HG03135 (cell line): ENCODE measurements around the gene GBP3.
"Not testable (repeated sequence)": the region's sequence is repeated elsewhere in the genome, so short reads cannot be mapped to it uniquely, and the experiment has no call there.

Source experiments
- ATAC-seq: cut with Tn5 transposase; IDR thresholded peaks from one replicate; pipeline ENCODE4 v1.9.1; 2021; ENCODE audit warnings: mild to moderate bottlenecking, moderate library complexity; ENCODE audit not compliant: unreplicated experiment

The GBP3 gene, protein sequence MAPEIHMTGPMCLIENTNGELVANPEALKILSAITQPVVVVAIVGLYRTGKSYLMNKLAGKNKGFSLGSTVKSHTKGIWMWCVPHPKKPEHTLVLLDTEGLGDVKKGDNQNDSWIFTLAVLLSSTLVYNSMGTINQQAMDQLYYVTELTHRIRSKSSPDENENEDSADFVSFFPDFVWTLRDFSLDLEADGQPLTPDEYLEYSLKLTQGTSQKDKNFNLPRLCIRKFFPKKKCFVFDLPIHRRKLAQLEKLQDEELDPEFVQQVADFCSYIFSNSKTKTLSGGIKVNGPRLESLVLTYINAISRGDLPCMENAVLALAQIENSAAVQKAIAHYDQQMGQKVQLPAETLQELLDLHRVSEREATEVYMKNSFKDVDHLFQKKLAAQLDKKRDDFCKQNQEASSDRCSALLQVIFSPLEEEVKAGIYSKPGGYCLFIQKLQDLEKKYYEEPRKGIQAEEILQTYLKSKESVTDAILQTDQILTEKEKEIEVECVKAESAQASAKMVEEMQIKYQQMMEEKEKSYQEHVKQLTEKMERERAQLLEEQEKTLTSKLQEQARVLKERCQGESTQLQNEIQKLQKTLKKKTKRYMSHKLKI

DNA sequence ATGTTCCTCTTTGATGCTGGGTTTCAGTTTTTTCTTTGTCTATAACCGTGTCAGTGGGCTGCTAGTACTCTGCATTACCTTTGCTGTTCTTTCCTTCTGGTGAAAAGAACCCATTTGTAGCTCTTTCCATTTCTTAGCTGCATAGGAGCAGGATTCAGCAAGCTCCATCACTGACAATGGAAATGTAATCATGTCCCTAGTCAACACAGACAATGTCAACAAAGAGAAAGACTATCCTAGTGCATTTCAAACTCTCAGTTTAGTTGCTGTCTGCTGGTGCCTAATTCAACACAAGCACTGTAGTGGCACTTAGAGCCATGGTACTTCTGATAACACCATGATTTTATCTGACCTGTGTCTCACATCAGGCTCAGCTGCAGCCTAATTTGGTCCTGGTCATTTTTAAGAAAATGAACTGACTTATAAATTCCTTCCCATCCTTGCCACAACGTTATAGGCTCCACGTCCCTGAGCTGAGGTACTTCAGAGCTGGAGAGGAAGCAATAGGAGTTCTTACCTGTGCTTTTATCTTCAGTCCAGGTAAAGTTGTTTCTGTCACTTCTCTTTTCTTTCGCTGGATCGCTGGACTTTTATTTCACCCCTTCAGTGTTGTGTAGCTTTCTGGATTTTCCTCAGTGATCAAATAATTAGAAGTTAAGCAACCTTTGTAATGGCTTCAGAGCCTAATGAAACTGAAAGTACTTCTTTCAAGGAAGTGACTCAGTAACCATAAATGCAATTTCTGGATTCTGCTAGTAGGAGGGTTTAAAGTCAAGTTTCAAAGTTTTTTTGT is at the start of gene GBP3:
Gene GBP3, minus strand, starts transcription at position 700 of the 793 bp plus-strand sequence. CDS start 2,145 bp downstream, outside the sequence.
- ATAC-seq, result peak; percentile 78

DNA sequence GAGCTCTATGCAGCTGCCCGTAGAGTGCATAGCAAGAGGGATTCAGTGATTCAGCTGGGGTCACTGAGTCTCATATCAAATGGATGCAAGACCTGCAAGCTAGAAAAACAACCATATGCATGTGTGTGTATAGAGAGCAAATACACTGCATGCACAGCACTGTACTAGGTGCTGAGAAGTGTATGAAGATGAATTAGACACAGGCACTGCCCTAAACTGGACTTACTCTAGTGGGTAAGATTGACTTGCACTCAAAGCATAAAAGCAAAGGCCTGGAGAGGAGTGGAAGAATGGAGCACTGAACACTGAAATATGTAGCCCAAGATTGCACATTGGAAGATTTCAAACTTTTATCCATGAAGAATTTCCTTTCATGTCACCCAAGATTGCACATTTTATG is 47.8 kb upstream of the GBP3 start:
- ATAC-seq, result no peak

DNA sequence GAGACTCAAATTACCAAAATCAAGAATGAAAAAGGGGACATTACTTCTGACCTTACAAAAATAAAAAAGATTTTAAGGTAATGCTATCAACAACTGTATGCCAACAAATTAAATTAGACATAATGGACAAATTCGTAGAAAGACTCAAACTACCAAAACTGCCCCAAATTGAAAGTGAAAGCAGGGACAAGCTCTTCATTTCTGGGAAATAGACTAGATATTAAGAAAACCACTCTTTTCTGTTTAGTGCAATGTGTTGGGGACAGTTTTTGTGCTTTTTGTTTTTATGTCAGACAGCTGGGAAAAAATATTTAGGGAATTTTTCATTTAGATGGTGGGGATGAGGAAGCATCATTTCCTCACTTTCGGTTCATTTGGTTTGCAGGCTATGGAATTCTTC is 47.3 kb upstream of the GBP3 start:
- ATAC-seq, result no peak

DNA sequence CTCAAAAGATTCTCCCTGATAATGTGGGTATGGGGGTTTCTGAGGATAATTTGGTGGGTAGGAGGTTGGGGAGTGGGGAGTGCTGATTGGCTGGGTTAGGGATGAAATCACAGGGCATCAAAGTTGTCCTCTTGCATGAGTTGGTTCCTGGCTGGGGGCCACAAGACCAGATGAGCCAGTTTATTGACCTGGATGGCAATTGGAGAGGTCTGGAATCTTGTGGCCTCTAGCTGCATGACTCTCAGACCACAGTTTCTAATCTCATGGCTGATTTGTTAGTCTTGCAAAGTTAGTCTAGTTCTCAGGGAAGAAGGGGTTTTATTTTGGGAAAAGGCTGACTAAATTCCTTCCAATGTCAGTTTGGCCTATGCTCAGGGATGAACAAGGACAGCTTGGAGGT is 45.6 kb upstream of the GBP3 start:
- ATAC-seq, result no peak

DNA sequence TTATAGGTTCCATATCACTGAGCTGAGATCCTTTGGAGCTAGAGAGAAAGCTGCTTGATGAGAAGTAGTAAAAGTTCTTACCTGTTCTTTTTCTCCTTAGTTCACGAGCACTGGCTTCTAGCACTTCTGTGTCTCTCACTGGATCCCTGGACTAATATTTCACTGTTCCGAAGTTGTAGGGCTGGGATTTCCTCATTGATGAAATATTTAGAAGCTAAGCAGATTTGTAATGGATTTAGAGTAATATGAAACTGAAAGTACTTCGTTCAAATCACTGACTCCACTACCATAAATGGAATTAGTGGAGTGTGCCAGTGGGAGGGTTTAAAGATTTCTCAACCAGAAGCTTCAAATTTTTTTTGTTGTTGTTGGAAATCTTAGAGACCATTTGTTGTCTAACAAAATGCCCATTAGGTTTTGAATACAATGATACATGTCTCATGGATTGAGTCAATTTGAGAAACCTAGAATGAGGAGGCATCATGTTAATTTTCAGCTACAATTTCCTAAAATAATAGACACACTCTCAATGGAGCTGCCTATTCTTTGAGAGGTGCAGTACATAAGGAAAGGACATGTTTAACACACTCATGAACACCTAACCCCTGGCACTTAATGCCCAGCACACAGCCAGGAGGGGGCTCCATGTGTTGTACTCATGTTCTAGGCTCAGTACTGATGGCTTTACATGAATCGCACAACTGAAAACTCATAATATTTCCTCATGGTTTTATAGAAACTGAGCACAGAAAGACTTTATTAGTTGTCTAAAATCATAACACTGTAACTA is 42.6 kb upstream of the GBP3 start, which contains the start of gene GBP1:
Gene GBP1, minus strand, starts transcription at position 130 of the 790 bp plus-strand sequence. CDS start 1,974 bp downstream, outside the sequence.
- peak; percentile 45 for ATAC-seq

DNA sequence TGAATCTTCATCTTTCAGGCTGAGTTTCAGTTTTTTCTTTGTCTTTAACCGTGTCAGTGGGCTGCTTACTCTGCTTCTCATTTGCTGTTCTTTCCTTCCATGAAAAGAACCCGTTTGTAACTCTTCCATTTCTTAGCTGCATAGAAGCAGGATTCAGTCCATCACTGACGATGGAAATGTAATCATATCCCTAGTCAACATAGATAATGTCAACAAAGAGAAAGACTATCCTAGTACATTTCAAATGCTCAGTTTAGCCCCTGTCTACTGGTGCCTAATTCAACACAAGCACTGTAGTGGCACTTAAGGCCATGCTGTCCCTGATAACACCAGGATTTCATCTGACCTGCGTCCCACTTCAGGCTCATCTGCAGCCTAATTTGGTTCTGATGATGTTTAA is 42.0 kb upstream of the GBP3 start:
- peak; percentile 50 for ATAC-seq

DNA sequence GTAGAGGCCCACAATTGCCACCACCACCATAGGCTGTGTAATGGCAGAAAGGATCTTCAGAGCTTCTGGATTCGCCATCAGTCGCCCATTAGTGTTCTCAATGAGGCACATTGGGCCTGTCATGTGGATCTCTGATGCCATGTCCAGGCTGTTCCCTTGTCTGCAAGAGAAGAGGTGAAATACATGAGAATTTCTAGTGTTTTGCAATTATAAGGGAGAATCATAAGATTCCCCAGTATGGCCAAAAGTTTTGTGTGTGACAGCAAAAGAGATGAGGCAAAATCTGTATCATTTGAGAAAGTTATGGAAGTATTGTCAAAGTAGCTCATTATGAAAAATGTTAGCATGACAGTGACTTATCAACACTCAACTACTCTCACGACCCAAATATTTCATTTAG is 40.4 kb upstream of the GBP3 start:
- no peak for ATAC-seq

DNA sequence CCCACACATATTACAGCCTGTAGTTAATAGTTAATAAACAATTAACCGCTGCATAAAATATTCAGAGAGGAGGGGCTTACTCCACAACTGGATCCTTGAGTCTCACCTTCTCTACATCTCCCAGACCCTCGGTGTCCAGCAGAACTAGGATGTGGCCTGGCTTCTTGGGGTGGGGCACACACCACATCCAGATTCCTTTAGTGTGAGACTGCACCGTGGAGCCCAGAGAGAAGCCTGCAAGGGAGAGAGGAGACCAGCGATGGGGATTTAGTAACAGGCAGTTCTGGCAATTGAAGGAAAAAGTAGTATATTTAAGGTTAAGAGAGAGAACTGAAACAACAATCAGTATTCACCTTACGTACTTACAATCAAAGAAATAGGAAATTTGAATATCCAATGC is 37.4 kb upstream of the GBP3 start:
- no peak for ATAC-seq

DNA sequence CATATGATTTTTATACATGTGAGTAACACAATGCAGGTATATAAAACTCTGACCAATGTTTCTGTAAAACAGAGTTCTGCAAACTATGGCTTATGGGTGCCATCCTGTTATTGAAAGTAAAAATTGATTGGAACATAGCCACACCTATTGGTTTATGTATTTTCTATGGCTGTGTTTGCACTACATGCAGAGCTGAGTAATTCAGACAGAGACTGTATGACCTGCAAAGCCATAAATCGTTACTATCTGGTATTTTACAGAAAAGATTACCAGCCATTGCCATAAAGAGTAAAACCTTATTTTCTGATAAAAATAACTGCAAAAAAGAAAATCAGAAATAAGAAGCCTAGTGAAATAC is 29.3 kb upstream of the GBP3 start:
- ATAC-seq, result no peak

DNA sequence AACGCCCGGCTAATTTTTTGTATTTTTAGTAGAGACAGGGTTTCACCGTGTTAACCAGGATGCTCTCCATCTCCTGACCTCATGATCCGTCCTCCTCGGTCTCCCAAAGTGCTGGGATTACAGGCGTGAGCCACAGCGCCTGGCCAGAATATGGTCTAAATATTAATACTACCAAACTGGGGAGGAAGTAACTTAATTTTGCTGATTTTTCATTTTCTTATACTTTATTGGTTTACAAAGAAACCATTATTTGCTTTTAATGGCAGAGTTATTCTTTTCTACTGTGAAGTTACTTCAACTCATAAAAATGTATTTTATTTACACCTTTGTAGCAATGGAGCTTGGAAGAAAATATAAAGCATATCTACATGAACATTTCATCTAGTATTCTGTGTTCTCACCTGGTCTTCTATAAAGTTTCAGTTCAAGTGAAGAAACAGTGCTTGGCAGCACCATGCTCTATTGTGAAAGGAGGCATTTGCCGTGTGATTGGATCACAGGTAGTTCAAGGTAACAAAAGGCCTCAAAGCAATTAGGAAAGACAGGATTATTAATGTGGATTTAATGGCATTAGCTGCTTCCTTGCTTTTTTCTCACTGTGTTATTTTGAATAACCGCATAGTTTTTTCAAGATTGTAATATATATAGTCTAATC is 28.8 kb upstream of the GBP3 start:
- ATAC-seq, result no peak

DNA sequence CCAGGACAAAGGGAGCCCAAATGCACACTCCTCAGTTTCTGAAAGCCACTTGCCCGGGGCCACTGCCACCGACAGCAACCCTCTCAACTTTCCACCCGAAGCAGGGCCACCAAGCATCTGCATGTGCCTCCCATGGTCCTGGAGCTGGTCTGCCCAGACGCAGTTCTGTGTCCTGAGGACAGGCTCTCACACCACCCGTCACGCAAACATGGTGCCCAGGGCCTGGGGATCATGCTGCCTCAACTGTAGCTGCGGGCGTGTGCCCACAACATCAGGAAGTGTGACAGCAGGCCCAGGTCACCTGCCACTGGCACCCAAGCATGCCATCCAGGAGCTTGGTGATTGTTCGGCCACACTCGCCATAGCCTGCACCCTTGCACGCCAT is 28.0 kb upstream of the GBP3 start:
- ATAC-seq, result no peak

DNA sequence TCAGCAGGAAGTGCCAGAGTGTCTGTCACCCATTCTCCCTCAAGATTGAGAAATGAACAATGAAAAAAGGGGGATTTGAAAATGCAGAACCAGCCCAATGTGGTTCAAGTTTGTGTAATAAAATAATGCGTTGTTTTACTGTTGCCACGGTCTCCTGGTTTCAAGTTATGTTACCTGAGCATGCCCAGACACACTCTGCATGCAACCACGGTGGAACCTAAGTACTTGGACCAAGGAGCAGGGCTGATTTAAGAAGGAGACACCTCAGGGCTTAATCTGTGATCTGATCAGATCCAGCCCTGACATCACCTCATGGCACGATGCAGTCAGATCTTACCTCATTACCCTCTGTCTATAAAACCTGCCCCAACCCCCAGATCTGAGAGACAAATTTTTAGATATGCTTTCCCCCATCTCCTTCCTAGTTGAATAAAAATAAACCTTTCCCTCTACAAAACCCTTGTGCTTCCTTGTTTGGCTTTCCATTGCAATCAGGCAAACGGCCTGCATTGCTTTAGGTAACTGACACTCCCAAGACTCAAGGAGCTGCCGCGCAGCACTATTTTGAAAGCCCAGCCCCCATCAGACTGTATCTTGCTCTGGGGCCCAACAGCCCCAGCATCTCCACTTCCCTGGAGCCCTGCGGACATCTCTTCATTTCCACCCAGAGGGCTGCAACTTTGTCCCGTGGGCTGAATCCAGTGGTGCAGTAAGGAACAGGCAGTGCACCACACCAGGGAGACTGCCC is 27.4 kb upstream of the GBP3 start:
- not testable (repeated sequence) for ATAC-seq

DNA sequence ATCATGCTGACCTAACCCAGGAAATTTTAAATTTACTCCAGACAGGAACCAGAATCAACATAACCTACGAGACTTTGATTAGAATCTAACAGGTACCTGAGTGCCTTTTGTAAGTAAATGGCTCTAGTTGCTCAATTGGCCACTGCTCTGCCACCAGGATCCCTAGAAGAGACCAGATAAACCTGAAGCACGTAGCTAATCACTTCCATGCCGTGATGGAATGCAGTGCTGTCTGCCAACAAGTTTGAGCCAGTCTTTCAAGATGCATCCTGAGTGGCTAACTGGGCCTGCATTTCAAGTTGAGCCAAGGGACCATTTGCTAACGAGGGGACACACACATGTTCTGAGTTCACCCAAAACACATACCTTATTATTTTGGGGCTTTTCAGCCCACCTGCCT is 26.5 kb upstream of the GBP3 start:
- not testable (repeated sequence) for ATAC-seq

DNA sequence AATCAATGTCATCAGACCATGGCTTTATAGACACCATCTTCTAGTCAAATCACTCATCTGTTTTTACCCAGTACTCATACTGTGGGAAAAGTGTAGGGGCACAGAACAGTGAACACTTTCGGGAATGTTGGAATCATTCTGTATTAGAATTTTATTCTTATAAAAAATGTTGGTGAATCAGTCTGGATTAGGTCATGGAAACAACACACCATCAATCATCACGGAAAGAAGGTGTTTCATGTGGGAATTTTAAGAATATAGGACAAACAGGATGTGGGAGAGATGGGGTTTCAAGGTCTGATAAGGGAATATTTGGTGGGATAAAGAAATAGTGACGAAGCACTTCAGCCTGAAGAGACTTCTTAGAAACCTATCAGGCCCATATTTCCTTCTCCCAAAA is 25.1 kb upstream of the GBP3 start:
- ATAC-seq, result no peak

DNA sequence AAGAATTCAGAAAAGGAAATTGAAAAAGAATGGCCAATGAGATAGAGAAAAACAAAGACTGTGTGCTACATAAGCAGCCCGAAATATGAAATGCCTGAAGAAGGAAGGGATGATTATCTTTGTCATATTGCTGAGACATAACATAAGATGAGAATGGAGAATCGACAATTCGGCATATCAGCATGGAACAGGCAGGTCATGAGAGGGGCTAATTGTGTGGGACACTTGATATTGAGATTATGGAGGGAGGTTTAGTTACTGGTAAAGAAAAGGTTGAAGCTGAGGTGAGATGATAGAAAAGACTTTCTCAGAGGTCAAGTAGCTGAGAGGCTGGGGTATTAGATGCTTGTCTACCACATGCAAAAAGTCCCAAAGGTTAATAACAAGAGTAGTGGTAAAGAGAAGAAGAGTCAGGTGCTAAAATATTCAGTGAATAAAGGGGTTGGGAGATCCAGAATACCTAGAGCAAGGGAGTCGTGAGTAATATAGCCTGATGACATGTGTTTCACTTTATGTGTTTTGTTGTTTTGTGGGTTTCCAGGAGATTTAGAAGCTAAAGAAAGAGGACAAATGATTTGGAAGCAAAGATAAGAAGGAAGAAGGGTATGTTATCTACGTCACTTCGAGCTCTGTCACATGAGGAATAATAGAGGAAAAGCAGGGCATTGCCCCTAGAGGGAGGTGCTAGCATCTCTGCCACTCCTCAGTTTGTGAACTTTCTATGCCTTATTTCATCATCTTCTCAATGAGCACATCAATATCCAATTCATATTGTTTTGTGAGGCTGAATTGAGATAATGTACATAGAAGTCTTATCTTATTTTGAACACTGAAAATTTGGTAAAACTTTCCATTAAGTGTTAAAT is 23.9 kb upstream of the GBP3 start:
- not testable (repeated sequence) for ATAC-seq

DNA sequence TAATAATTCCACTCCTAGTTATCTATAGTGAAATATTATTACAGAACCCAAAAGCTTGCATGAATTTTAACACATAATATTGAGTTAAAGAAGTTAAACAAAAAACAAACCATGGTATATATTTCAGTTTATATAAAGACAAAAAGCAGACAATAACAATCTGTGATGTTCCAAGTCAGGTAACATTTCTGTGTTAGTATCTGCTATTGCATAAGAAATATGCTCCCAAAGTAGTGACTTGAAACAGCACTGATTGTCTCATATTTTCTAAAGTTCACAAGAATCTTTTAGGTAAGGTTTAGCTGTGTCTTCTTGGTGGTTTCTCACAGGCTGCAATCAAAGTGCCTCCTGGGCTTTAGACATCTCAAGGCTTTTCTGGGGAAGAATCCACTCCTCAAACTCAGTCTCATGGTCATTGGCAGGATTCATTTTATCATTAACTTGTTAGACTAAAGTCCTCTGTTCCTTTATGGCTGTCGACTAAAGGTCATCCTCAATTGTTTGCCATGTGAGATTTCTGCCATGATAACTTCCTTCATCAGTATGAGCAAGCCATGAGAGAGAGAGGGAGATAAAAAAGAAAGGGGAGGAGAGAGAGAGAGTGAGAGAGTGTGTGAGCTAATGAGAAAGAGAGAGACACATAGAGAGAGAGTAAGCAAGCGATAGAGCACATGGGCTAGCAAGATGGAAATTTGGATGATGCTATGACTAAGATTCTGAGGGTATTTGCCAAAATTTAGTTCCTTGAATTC is 22.5 kb upstream of the GBP3 start:
- no peak for ATAC-seq

DNA sequence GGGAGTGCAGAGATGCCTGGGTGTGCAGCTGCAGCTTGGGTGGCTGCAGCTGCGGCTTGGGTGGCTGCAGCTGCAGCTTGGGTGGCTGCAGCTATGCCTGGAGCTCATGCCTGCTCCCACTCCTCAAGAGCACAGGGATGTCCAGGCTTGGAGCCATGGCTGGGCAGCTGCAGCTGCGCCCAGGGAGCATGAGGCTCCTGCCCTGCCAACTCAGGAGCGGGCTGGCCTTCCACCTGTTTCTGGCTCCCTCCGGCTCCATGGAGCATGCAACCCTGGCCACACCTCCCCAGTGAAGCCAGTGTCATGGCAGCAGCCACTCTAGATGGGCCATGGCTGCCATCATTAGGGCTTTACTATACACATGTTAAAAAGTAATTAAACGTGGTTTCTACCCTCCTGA is 21.3 kb upstream of the GBP3 start:
- no peak for ATAC-seq

DNA sequence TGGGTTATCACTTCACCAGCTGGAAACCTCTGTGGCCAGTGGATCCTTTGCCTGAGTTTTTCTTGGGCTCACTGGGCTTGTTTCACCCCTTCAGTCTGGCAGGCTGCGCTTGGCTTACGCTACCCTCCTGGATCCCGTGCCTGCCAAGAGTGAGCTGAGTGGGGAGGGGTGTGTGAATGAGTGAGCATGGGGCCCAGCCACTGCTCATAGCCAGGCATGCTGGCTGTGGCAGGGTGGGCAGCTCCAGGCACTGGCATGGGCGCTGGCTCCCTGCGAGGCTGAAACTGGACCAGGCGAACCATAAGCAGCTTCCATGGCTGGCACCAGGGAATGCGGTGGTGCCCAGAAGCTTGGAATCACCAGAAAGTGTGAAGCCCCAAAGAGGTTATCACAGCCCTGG is 19.8 kb upstream of the GBP3 start:
- ATAC-seq, result no peak
